Measurements from ENCODE around the gene TFEC.

TFEC gene

DNA sequence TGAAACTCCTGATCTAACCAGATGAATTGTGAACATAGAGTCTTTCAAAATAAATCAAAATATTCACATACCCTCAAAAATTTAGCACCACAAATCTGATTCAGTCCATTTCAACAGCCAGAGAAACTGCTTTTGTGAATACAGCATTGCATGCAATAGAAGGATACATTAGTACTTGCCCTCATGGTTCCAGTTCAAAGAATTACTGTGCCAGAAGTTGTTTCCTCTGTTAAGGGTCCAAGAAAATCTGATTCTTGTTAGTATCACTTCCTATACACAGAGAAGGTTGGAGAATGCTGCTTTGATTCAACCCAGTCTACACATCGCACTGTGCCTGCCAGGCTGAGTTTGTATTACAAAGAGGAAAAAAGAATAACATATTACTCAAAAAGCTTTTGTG lies 115.6 kb downstream of the TFEC start:
- no peak overlapping the region for H3K4me3 ChIP-seq (ENCODE audit: low read depth, low read length)
- no peak for DNase-seq (ENCODE audit: low read depth, low spot score)
- TF ChIP-seq, protein P1, sequence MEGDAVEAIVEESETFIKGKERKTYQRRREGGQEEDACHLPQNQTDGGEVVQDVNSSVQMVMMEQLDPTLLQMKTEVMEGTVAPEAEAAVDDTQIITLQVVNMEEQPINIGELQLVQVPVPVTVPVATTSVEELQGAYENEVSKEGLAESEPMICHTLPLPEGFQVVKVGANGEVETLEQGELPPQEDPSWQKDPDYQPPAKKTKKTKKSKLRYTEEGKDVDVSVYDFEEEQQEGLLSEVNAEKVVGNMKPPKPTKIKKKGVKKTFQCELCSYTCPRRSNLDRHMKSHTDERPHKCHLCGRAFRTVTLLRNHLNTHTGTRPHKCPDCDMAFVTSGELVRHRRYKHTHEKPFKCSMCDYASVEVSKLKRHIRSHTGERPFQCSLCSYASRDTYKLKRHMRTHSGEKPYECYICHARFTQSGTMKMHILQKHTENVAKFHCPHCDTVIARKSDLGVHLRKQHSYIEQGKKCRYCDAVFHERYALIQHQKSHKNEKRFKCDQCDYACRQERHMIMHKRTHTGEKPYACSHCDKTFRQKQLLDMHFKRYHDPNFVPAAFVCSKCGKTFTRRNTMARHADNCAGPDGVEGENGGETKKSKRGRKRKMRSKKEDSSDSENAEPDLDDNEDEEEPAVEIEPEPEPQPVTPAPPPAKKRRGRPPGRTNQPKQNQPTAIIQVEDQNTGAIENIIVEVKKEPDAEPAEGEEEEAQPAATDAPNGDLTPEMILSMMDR (IDR thresholded peaks at IDR 0.05; ENCODE audit: low read depth, low read length): no peak
- in situ Hi-C loops (cut with HindIII; ENCODE audit: low sequenced_read_pairs): no loop called here

GRCh38 chr7:115911465-115911864 lies 119.1 kb downstream of the TFEC start:
- DNase-seq (ENCODE audit: low read depth, low spot score): peak; percentile 5
- H3K4me3 ChIP-seq (ENCODE audit: low read depth, low read length): no peak overlapping the region
- in situ Hi-C loops (cut with HindIII; ENCODE audit: low sequenced_read_pairs): no loop called here
- TF ChIP-seq, protein P1 (IDR thresholded peaks at IDR 0.05; ENCODE audit: low read depth, low read length): no peak

DNA sequence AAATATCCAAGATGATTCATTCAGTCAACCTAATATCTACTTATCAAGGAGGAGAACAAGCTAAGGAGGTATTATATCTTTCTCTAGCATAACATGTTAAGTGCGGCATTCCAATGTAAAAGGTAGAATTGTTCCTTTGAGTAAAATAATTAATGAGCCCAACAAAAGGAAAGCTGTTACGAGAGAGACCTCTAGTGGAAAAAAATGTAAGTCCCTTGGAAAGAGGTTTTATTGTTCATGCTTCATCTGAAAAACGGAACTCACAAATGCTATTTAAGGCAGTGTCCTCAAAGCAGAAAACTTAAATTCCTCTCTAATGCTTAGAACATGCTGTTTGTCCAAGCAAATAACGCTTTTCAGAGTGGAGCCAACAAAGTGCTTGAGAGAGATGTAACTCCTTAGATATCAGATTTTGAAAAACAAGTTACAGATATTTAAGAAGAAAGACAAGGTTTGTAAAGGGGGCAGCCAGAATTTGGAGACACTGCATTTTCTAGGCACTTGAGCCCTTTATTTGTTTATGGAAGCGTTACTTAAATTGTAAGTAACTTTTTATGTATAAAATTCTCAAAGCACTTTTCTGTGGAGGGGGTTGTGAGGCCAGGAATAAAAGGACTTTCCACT lies 119.9 kb downstream of the TFEC start:
- peak; percentile 61 for DNase-seq (ENCODE audit: low read depth, low spot score)
- in situ Hi-C loops (cut with HindIII; ENCODE audit: low sequenced_read_pairs): no loop called here
- TF ChIP-seq, protein P1 (IDR thresholded peaks at IDR 0.05; ENCODE audit: low read depth, low read length): peak; percentile 65
- no peak overlapping the region for H3K4me3 ChIP-seq (ENCODE audit: low read depth, low read length)

GRCh38 chr7:115906731-115907130 lies 123.8 kb downstream of the TFEC start:
- in situ Hi-C loops (cut with HindIII; ENCODE audit: low sequenced_read_pairs): no loop called here
- TF ChIP-seq, protein P1 (IDR thresholded peaks at IDR 0.05; ENCODE audit: low read depth, low read length): no peak
- no peak overlapping the region for H3K4me3 ChIP-seq (ENCODE audit: low read depth, low read length)
- DNase-seq (ENCODE audit: low read depth, low spot score): no peak

GRCh38 chr7:115889669-115889984 lies 140.9 kb downstream of the TFEC start:
- DNase-seq (ENCODE audit: low read depth, low spot score): no peak
- in situ Hi-C loops (cut with HindIII; ENCODE audit: low sequenced_read_pairs): no loop called here
- no peak overlapping the region for H3K4me3 ChIP-seq (ENCODE audit: low read depth, low read length)
- TF ChIP-seq, protein P1 (IDR thresholded peaks at IDR 0.05; ENCODE audit: low read depth, low read length): no peak

DNA sequence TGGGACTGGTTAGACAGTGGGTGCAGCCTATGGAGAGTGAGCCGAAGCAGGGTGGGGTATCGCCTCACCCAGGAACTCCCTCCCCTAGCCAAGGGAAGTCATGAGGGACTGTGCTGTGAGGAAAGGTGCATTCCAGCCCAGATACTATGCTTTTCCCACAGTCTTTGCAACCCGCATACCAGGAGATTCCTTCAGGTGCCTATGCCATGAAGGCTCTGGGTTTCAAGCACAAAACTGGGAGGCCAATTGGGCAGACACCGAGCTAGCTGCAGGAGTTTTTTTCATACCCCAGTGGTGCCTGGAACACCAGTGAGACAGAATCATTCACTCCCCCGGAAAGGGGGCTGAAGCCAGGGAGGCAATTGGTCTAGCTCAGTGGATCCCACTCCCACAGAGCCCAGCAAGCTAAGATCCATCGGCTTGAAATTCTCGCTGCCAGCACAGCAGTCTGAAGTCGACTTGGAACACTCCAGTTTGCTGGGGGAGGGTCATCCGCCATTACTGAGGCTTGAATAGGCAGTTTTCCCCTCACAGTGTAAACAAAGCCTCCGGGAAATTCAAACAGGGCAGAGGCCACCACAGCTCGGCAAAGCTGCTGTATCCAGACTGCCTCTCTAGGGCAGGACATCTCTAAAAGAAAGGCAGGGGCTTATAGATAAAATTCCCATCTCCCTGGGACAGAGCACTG lies 141.4 kb downstream of the TFEC start:
- no peak overlapping the region for H3K4me3 ChIP-seq (ENCODE audit: low read depth, low read length)
- no peak for DNase-seq (ENCODE audit: low read depth, low spot score)
- TF ChIP-seq, protein P1 (IDR thresholded peaks at IDR 0.05; ENCODE audit: low read depth, low read length): no peak
- in situ Hi-C loops (cut with HindIII; ENCODE audit: low sequenced_read_pairs): no loop called here

Data from astrocyte of the spinal cord (primary cell).